Measurements from ENCODE around the gene VEGFB.
"Not testable (repeated sequence)": the region's sequence is repeated elsewhere in the genome, so short reads cannot be mapped to it uniquely, and the experiment has no call there.

The VEGFB gene

GRCh38 chr11:64241241-64241490, 6.8 kb downstream of the VEGFB start:
- Histone ChIP-seq H3K4me1 (ENCODE audit: control insufficient read depth, insufficient read depth, low read length, poor library complexity, severe bottlenecking) (peaks cover 28% of the 10 kb centered on the region), H3K36me3 (ENCODE audit: control insufficient read depth, insufficient read depth, low read length) (peaks cover 38% of the 10 kb centered on the region), H3K27ac (ENCODE audit: low read depth, low read length, severe bottlenecking) (peak overlapping the region; percentile 99), H3K9me3 (ENCODE audit: control insufficient read depth, low read length) (no peaks in the 10 kb centered on the region), H3K4me3 (ENCODE audit: extremely low read depth, insufficient read depth, low read length, poor library complexity, severe bottlenecking) (peak overlapping the region; percentile 95)
- 0 to 1% methylated on average over 13 to 22 of the region's 24 CpGs for WGBS, 2 experiments (ENCODE audit: insufficient coverage in 2 of 2)

DNA sequence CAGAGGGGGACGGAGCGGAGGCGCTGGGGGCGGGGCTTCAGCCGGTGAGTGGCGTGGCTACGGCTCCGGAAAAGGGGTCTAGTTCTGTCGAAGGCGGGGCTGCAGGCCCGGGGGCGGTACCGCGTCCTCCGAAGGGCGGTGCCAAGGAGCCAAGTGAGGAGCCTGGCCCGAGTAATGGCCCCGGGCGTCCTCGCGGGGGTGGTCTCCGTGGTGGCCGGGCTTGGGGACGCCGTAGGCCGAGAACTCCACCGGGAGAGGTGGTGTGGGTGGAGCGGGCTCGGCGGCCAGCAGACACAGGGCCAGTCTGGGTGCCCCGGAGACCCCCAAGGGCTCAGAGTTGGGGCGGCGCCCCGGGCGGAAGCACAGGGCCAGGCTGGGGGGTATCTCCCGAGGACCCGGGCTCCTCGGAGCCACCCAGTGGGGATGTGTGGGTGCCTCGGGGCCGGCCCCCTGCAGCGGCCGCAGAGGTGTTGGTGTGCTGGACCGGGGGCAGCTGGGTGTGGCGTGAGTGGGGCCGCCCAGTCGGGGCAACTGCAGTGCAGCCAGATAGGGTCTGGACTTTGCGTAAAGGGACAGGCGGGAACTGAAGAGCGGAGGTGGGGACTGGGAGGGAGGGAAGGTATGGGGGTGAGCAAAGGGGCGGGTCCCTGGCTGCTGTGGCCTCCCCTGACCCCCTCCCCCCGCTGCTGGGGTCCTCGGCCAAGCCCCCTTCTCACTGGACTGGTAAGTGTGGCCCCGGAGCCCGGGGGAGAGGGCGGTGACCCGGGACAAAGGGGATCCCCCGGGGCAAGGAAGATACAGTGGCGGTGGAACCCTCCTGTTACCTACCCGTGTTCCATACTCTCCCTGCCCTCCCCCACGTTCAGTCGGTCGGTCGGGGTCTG, 7.3 kb downstream of the VEGFB start:
- Histone ChIP-seq H3K36me3 (ENCODE audit: control insufficient read depth, insufficient read depth, low read length) (peaks cover 38% of the 10 kb centered on the region), H3K4me1 (ENCODE audit: control insufficient read depth, insufficient read depth, low read length, poor library complexity, severe bottlenecking) (peaks cover 28% of the 10 kb centered on the region), H3K4me3 (ENCODE audit: extremely low read depth, insufficient read depth, low read length, poor library complexity, severe bottlenecking) (peak overlapping the region; percentile 95), H3K9me3 (ENCODE audit: control insufficient read depth, low read length) (no peaks in the 10 kb centered on the region), H3K27ac (ENCODE audit: low read depth, low read length, severe bottlenecking) (peak overlapping the region; percentile 73)
- 1% methylated on average over 41 to 45 of the region's 63 CpGs for WGBS, 2 experiments (ENCODE audit: insufficient coverage in 2 of 2)

- Histone ChIP-seq H3K27ac (ENCODE audit: low read depth, low read length, severe bottlenecking) (no peak overlapping the region), H3K9me3 (ENCODE audit: control insufficient read depth, low read length) (no peaks in the 10 kb centered on the region), H3K4me1 (ENCODE audit: control insufficient read depth, insufficient read depth, low read length, poor library complexity, severe bottlenecking) (peaks cover 33% of the 10 kb centered on the region), H3K4me3 (ENCODE audit: extremely low read depth, insufficient read depth, low read length, poor library complexity, severe bottlenecking) (peak overlapping the region; percentile 95), H3K36me3 (ENCODE audit: control insufficient read depth, insufficient read depth, low read length) (peaks cover 25% of the 10 kb centered on the region)
- 83 to 93% methylated on average over 3 to 6 of the region's 8 CpGs for WGBS, 2 experiments (ENCODE audit: insufficient coverage in 2 of 2)
These were observed 9.0 kb downstream of the VEGFB start for GRCh38 chr11:64243236-64243854.

DNA sequence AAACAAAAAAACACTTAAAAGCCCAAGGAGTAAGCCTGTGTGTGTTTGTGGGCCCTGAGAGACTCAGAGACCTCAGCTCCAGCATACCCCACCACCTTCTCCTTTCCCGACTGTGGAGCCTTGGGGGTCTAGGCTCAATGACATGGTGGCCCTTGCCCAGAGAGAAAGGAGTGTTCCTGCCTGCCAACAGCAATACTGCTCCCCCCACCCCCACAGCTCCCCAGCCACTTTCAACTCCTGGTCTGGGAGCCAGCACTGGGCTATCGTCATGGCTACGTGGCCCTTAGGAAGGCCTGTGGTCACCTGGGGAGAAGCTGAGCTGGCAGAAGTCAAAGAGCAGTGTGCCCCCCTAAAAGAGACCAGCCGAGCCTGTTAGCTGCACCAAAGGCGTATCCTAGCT, 9.7 kb downstream of the VEGFB start:
- Histone ChIP-seq H3K4me1 (ENCODE audit: control insufficient read depth, insufficient read depth, low read length, poor library complexity, severe bottlenecking) (peaks cover 39% of the 10 kb centered on the region), H3K4me3 (ENCODE audit: extremely low read depth, insufficient read depth, low read length, poor library complexity, severe bottlenecking) (no peak overlapping the region), H3K27ac (ENCODE audit: low read depth, low read length, severe bottlenecking) (no peak overlapping the region), H3K36me3 (ENCODE audit: control insufficient read depth, insufficient read depth, low read length) (peaks cover 22% of the 10 kb centered on the region), H3K9me3 (ENCODE audit: control insufficient read depth, low read length) (no peaks in the 10 kb centered on the region)
- 44 to 100% methylated on average over 2 of the region's 5 CpGs for WGBS, 2 experiments (ENCODE audit: insufficient coverage in 2 of 2)

- peak overlapping the region; percentile 89 for H3K4me3 ChIP-seq (ENCODE audit: extremely low read depth, insufficient read depth, low read length, poor library complexity, severe bottlenecking)
- peaks cover 22% of the 10 kb centered on the region for H3K36me3 ChIP-seq (ENCODE audit: control insufficient read depth, insufficient read depth, low read length)
- H3K27ac ChIP-seq (ENCODE audit: low read depth, low read length, severe bottlenecking) = peak overlapping the region; percentile 3
- WGBS, 2 experiments (ENCODE audit: insufficient coverage in 2 of 2) = no CpG with 5 or more reads among the region's 6 CpGs
- H3K4me1 ChIP-seq (ENCODE audit: control insufficient read depth, insufficient read depth, low read length, poor library complexity, severe bottlenecking) = peaks cover 43% of the 10 kb centered on the region
- H3K9me3 ChIP-seq (ENCODE audit: control insufficient read depth, low read length) = no peaks in the 10 kb centered on the region
These were observed 10.6 kb downstream of the VEGFB start for GRCh38 chr11:64244966-64245365.

GRCh38 chr11:64245401-64245796, 11.0 kb downstream of the VEGFB start:
- peak overlapping the region; percentile 89 for H3K4me3 ChIP-seq (ENCODE audit: extremely low read depth, insufficient read depth, low read length, poor library complexity, severe bottlenecking)
- H3K27ac ChIP-seq (ENCODE audit: low read depth, low read length, severe bottlenecking) = peak overlapping the region; percentile 84
- H3K36me3 ChIP-seq (ENCODE audit: control insufficient read depth, insufficient read depth, low read length) = peaks cover 22% of the 10 kb centered on the region
- 37 to 39% methylated on average over 3 of the region's 6 CpGs for WGBS, 2 experiments (ENCODE audit: insufficient coverage in 2 of 2)
- no peaks in the 10 kb centered on the region for H3K9me3 ChIP-seq (ENCODE audit: control insufficient read depth, low read length)
- peaks cover 40% of the 10 kb centered on the region for H3K4me1 ChIP-seq (ENCODE audit: control insufficient read depth, insufficient read depth, low read length, poor library complexity, severe bottlenecking)

GRCh38 chr11:64245797-64246620, 11.6 kb downstream of the VEGFB start:
- Histone ChIP-seq H3K4me1 (ENCODE audit: control insufficient read depth, insufficient read depth, low read length, poor library complexity, severe bottlenecking) (peaks cover 42% of the 10 kb centered on the region), H3K4me3 (ENCODE audit: extremely low read depth, insufficient read depth, low read length, poor library complexity, severe bottlenecking) (peak overlapping the region; percentile 89), H3K36me3 (ENCODE audit: control insufficient read depth, insufficient read depth, low read length) (peaks cover 22% of the 10 kb centered on the region), H3K9me3 (ENCODE audit: control insufficient read depth, low read length) (no peaks in the 10 kb centered on the region), H3K27ac (ENCODE audit: low read depth, low read length, severe bottlenecking) (peak overlapping the region; percentile 84)
- WGBS, 2 experiments (ENCODE audit: insufficient coverage in 2 of 2) = 0 to 1% methylated on average over 36 to 44 of the region's 46 CpGs

- H3K27ac ChIP-seq (ENCODE audit: low read depth, low read length, severe bottlenecking); H3K9me3 ChIP-seq (ENCODE audit: control insufficient read depth, low read length): not testable (repeated sequence)
- H3K4me1 ChIP-seq (ENCODE audit: control insufficient read depth, insufficient read depth, low read length, poor library complexity, severe bottlenecking) = peaks cover 42% of the 10 kb centered on the region
- peaks cover 22% of the 10 kb centered on the region for H3K36me3 ChIP-seq (ENCODE audit: control insufficient read depth, insufficient read depth, low read length)
- WGBS, 2 experiments (ENCODE audit: insufficient coverage in 2 of 2) = 0% methylated on average over 13 to 25 of the region's 43 CpGs
- peak overlapping the region; percentile 89 for H3K4me3 ChIP-seq (ENCODE audit: extremely low read depth, insufficient read depth, low read length, poor library complexity, severe bottlenecking)
These were observed 12.2 kb downstream of the VEGFB start for GRCh38 chr11:64246621-64246870.

- Histone ChIP-seq H3K27ac (ENCODE audit: low read depth, low read length, severe bottlenecking) (peak within 1 kb of the TSS; percentile 90), H3K4me1 (ENCODE audit: control insufficient read depth, insufficient read depth, low read length, poor library complexity, severe bottlenecking) (peaks cover 44% of the 10 kb centered on the region), H3K4me3 (ENCODE audit: extremely low read depth, insufficient read depth, low read length, poor library complexity, severe bottlenecking) (peak within 1 kb of the TSS; percentile 89), H3K9me3 (ENCODE audit: control insufficient read depth, low read length) (no peaks in the 10 kb centered on the region), H3K36me3 (ENCODE audit: control insufficient read depth, insufficient read depth, low read length) (peaks cover 22% of the 10 kb centered on the region)
- 0% methylated on average over 32 to 39 of the region's 74 CpGs for WGBS, 2 experiments (ENCODE audit: insufficient coverage in 2 of 2)
These were observed 12.7 kb downstream of the VEGFB start, which contains the start of gene PPP1R14B for GRCh38 chr11:64246871-64247728. TSS of gene PPP1R14B (minus strand) at chr11:64246943. CDS start at chr11:64246673, 270 bp downstream.

Data from mesodermal cell (in vitro differentiated cells).